Fibroblast of the conjunctiva (primary cell): Measurements from ENCODE around the gene MDGA2.

Experiments
- DNase-seq: peaks from one replicate; pipeline ENCODE4 v3.0.0-alpha.2; 2010; ENCODE audit warnings: low read depth

MDGA2 gene

DNA sequence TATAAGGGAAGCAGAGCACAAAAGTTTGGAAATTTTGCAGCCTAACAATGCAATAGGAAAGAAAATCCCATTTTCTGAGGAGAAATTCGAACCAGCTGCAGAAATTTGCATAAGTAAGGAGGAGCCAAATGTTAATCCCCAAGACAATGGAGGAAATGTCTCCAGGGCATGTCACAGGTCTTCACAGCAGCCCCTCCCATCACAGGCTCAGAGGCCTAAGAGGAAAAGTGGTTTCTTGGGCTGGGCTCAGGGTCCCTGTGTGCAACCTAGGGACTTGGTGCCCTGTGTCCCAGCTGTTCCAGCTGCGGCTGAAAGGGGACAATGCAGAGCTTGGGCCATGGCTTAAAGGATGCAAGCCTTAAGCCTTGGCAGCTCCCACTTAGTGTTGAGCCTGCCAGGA, 190.0 kb downstream of the MDGA2 start:
- no peak for DNase-seq

DNA sequence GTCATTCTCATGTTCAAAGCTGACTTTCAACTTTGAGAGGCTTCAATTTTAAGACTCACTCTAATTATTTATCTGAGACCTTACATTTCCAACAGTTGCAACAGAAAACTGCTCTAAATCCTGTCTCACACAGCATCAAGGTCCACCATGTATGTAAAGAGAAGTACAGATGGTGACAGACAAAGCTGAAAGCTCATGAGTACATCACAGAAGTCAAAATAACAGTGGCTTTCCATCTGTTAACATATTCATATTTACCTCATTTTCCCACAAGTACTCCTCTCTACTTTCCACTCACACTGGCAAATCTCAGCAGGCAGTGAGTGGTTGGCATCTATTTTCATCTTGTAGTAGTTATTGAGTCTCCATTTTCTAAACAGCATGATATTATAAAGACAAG, 192.0 kb downstream of the MDGA2 start:
- no peak for DNase-seq

GRCh38 chr14:47471075-47471474, 204.3 kb downstream of the MDGA2 start:
- no peak for DNase-seq

DNA sequence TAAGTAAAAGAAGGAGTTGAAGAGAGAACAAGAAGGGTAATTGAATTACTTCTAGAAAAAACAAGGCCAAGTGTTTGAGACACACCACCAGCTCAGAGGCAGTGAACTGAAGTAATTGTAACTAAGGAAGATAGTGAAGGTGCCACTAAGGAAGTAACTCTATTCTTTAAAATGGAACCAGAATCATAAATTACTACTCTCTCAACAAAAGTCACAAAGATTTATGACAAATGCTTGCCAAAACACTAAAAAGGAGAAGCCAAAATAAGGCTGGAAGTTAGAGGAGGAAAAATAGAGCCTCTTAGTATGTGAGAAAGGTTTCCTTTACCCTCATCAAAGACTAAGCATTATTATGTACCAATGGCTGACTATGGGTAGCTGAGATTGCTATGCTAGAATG, 208.5 kb downstream of the MDGA2 start:
- no peak for DNase-seq

- no peak for DNase-seq
Measured at GRCh38 chr14:47454025-47454424, 221.4 kb downstream of the MDGA2 start.

DNA sequence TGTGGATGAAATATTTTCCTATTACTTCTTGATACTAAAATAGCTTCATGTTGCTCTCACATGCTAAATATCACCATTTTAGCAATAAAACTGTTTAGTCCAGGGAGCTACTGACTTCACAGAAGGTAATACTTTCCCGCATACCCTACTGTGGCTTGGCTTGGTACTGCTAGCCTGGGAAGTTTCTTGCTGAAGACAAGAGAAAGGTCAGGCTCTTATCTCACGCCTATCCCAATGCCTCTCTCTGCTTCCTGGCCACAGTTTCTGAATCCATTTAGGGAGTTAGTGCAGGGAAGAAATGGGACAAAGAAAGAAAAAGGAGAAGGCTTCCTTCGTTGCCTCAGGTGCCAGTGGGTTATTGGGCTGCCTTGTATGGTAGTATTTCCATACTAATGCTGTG, 228.3 kb downstream of the MDGA2 start:
- DNase-seq = no peak

- DNase-seq = no peak
Measured at GRCh38 chr14:47442211-47442610, 233.2 kb downstream of the MDGA2 start.

GRCh38 chr14:47439953-47440352, 235.5 kb downstream of the MDGA2 start:
- DNase-seq = no peak

DNA sequence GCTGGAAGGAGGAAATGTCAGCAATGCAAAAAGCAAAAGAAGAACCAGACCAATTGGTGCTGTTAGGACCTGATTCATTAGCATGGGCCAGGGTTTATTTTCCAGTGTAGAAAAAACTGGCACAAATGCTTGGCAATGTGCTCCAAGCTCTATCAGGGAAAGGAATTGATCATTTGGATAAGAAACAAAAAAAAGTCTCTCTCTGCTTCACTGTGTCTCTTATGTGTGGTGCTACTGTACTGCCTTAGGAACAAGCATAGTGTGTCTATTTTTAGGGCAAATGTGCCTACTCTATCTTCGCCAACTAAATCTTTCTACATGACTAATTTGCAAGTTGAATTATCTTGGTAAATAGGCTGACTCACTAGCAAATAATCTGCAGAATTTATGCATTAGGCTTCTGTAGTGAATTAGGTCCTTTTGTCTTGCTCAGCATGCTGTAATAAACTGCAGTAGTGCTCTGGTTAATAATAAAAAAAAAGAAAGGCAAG, 236.7 kb downstream of the MDGA2 start:
- DNase-seq = no peak

- DNase-seq = no peak
Measured at GRCh38 chr14:47435331-47435965, 240.0 kb downstream of the MDGA2 start.

DNA sequence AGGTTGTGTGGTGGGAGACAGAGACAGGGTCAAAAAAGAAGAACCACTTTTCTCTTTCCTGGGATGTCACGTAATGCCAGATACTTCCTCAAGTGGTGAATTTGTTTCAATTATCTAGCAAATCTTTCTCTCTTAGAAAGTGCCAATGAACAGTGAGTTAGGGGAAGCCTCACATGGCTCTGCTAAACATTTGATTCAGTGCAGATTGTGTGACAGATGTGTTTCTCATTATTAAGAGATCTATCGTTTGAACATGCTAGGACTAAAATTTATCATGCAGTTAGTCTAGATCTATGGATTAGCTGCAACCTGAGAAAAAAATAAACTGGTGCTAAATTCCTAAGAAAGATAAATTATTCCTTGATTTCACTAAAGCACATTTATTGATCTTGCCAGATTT, 247.8 kb downstream of the MDGA2 start:
- no peak for DNase-seq

DNA sequence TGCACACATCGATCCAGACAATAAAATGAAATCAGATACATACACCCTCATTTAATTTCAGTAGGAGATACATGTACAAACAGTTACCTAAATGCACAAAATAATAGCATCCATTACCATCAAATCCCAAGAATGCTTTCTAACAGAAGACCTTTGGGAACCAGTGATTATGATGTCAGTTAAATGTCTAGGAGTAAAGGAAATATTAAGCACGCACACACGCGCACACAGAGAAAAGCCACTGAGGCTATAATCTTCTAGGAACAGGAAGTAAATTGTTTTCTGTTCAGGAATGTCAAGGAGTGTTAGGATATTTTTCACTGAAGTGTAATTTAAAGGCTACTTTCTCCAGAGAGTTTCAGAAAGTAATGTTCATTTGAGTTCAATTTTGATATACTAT, 250.1 kb downstream of the MDGA2 start:
- no peak for DNase-seq

DNA sequence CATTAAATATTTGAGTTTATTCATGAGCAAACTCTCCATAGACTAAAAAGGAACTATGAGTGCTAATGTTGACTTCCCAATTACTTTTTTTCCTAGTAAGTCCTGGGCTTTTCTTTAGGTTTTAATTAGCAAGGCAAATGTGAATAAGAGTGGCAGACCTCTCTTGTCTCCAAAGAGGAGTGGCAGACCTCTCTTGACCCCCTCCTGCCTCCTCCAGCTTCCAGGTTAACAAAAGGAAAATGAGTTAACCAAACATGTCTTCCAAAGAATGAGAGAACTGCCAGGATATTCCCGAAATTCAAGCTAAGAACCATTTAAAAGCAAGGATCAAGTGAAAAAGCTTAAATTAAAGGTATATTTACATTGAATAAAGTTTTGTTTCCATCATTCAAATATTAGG, 253.2 kb downstream of the MDGA2 start:
- DNase-seq = no peak

GRCh38 chr14:47411523-47411922, 263.9 kb downstream of the MDGA2 start:
- DNase-seq = no peak

GRCh38 chr14:47392326-47392725, 283.1 kb downstream of the MDGA2 start:
- DNase-seq = no peak

- no peak for DNase-seq
Measured at GRCh38 chr14:47390831-47391504, 284.4 kb downstream of the MDGA2 start.

DNA sequence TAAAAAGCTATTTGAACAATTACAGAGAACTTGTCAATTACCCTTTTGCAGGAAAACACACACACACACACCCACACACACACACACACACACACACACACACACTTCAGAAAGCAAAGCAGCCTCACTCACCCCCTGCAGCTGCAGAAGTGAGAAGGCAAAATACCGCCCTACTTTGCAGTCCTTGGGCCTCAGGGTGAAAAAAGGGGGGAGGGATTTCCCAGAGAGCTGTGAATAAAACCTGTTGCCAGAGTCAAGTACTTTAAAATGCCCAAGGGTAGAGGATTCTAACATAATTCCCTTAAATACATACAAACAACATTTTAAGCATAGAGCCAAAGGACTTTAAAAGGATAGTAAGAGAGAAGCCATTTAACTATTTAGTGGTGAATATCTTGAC, 285.9 kb downstream of the MDGA2 start:
- DNase-seq = no peak

GRCh38 chr14:47366006-47366405, 309.4 kb downstream of the MDGA2 start:
- no peak for DNase-seq

GRCh38 chr14:47365233-47365632, 310.2 kb downstream of the MDGA2 start:
- no peak for DNase-seq

DNA sequence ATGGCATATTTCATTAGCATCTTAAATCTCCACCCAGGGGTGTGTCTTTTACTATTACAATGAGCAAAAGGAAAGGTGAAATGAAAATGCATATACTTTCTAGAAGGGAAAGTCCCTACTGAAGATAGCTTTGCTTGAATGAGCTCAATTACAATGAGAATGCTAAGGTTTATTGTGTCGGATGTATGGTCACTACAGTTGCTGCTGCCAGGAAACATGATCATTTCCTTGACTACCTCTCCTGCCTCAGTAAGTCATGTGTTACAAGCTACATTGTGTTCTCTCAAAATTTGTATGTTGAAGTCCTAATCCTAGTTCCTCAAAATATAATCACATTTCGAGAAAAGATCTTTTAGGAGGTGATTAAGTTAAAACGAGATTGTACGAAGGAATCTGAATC, 322.2 kb downstream of the MDGA2 start:
- DNase-seq = no peak

GRCh38 chr14:47346849-47347248, 328.6 kb downstream of the MDGA2 start:
- DNase-seq = no peak

GRCh38 chr14:47345016-47345415, 330.4 kb downstream of the MDGA2 start:
- no peak for DNase-seq

DNA sequence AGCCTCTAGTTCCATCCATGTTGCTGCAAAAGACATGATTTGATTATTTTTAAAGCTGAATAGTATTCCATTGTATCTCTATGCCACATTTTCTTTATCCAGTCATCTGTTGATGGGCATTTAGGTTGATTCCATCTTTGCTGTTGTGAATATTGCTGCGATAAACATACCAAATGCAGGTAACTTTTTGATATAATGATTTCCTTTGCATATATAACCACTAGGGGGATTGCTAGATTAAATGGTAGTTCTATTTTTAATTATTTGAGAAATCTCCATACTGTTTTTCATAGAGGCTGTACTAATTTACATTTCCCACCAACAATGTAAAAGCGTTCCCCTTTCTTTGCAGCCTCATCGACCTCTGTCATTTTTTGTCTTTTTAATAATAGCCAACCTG, 342.5 kb downstream of the MDGA2 start:
- DNase-seq = no peak

- no peak for DNase-seq
Measured at GRCh38 chr14:47332106-47332505, 343.3 kb downstream of the MDGA2 start.
